HG02973 (cell line): Measurements from ENCODE around the gene NEXMIF.
"Not testable (repeated sequence)": the region's sequence is repeated elsewhere in the genome, so short reads cannot be mapped to it uniquely, and the experiment has no call there.

Source experiments
- ATAC-seq: cut with Tn5 transposase; IDR thresholded peaks from one replicate; pipeline ENCODE4 v1.9.1; 2021; ENCODE audit warnings: moderate library complexity; ENCODE audit not compliant: unreplicated experiment

NEXMIF gene

DNA sequence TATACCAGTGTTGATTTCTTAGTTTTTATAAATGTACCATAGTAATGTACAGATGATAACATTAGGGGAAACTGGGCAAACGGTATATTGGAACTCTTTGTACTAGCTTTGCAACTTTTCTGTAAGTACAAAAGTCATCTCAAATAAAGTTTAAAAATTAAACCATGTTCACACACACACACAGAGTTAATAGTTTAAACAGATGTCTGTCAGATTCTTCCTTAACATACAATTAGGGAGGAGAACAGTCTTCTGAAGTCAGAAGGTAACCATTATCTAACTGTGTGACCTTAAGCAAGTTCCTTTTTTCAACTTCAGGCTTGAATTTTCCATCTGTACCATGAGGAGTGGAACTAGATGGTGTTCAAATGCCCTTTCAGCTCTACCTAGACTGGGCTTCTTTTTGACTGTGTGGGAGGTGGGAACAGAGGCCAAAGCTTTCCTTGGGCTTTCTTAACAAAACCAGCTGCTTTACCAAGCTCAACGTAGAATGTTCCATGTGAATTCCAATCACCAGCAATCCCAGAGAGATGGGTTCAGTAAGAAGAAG, 127.8 kb downstream of the NEXMIF start:
- no peak for ATAC-seq

DNA sequence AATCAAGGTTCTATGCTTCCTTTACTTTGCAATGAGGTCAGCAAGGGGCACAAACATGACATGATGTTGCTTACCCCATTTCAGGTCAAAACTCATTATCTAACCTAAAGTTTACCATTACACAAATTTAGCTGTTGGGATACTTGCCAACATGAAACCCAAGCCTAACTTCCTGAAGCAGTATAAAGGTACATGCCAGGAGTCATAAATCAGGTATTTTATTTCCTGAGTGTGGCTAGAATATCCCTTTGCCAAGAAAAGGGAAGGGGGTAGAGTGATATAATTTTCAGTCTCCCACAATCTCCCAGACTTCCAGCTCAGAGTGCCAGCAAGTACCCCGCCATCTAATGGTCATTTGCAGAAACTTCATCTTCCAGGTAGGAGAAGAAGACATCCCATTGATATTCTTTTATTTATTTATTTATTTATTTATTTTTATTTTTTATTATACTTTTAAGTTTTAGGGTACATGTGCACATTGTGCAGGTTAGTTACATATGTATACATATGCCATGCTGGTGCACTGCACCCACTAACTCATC, 136.6 kb downstream of the NEXMIF start:
- ATAC-seq: no peak

DNA sequence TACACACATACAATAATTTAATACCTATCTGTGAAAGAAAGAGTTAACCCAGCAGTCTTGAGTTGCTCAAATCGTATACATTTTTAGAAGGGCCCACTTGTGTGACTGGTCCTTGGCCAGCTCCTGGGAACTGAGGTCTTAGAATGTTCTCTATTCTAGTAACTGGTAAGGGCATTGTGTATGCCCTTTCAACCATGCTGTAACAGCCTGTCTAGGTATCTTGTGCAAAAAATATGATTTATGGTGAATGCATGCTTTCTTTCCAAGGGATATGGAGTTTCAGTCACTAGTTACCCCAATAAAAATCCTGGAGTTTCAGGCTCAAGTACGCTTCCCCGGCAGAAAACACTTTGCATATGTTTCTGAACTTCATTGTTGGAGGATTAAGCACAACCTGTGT, 140.6 kb downstream of the NEXMIF start:
- no peak for ATAC-seq

DNA sequence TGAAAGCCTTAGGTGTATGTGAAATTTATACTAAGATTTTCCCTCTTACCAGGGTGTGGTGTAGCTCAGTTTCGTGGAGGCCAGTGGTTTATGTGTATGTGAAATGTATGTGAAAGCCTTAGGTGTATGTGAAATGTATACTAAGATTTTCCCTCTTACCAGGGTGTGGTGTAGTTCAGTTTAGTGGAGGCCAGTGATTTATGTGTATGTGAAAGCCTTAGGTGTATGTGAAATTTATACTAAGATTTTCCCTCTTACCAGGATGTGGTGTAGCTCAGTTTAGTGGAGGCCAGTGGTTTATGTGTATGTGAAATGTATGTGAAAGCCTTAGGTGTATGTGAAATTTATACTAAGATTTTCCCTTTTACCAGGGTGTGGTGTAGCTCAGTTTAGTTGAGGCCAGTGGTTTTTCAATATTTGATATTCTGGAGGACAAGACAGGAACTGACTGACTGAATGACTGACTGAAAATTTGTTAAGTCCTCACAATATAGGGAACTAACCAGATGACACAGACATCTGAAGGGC, 143.7 kb downstream of the NEXMIF start:
- ATAC-seq: peak; percentile 67

DNA sequence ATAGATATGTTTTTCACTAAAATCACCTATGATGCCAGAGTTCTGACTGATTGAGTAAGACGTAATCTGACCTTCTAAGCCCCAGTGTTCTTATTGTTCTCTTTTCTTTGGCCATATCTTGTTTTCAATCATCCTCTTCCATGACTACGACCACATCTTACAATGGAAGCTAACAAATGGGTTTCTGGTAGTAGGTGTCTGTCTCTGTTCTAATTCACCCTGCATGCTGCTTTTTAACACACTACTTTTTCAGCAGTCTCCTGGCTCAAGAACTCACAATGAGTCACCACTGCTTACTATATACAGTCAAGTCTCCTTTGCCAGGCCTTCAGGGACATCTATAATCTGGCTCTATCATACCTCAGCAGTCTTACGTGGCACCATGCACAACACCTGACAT, 146.1 kb downstream of the NEXMIF start:
- ATAC-seq: no peak

DNA sequence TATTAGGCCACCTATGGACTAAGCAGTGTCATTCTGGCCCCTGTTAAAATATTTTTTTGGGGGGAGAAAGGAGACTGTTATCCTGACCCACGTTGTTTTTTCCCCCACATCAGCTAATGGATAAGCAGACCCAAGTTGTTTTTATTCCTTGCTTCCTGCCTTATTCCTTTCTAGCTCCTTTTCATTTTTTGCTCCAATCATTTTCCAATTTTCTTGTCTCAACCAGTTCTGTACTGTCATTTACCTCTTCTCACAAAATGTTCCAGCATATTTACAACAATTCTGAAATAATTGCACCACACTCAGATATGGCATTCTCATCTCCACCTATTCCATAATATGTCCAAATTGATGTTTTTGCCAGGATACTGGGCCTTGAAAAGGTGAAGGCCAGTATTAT, 150.3 kb downstream of the NEXMIF start:
- no peak for ATAC-seq

DNA sequence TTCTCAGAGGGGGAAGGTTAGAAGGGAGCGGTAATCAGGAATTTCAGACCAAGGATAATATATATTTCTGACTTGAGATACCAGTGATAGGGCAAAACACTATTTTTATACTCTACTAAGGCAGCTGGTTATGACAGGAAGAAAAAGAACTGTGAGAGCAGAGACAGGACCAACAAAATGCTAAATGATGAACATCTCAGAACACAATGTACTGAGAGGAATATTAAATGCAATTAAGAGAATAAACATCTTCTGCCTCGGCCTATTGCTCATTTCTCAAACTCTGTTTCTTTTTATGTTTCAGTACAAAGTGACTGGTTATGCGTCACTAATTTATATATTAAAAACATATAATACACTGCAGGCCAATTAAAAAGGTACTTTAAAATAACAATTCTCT, 188.8 kb downstream of the NEXMIF start:
- no peak for ATAC-seq

DNA sequence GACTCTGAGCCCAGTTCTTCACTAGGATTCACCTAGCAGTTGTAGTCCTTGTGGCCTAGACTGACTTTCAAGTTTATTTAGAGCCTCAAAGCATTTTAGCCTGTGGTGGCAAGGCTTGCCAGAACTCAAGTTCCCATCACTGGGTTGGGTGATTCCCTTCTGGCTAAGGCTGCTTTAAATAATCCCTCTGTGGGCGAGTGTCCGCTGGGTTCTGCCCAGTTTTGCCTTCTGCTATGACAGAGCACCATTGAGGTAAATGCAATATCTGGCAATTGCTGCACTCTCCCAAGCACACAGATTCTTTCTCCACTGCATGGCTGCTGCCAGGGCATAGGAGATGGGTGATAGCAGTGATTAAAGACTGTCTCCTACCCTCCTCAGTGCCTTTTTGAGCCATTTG, 220.0 kb downstream of the NEXMIF start:
- ATAC-seq: no peak

DNA sequence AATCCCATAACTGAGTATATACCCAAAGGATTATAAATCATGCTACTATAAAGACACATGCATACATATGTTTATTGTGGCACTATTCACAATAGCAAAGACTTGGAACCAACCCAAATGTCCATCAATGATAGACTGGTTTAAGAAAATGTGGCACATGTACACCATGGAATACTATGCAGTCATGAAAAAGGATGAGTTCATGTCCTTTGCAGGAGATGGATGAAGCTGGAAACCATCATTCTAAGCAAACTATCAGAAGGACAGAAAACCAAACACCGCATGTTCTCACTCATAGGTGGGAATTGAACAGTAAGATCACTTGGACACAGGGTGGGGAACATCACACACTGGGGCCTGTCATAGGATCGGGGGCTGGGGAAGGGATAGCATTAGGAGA, 223.9 kb downstream of the NEXMIF start:
- ATAC-seq: not testable (repeated sequence)

DNA sequence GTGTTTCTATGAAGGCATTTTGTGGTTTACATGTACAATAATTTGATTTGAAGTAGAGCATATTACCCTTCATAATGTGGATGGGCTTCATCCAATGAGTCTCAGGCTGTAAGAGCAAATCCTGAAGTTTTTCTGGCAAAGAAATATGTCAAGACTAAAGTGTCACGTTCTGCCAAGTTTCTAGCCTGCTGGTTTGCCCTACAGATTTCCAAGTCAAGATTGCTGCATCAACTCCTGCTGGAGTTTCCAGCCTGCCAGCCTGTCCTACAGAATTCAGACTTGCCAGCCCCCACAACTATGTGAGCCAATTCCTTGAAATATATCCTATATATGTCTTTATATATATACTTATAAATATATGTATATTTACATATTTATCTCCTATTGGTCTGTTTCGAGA, 240.8 kb downstream of the NEXMIF start:
- no peak for ATAC-seq
